ENCODE data around the gene RAB31. TPM values are rescaled to one million over a fixed set of nuclear protein-coding genes. Genes with fewer than 3 reads are reported as not detected.

Gene RAB31
- total RNA-seq, 4 donors from 2014 or later, result 13.1 to 18.4 (median 16.9) TPM

DNA sequence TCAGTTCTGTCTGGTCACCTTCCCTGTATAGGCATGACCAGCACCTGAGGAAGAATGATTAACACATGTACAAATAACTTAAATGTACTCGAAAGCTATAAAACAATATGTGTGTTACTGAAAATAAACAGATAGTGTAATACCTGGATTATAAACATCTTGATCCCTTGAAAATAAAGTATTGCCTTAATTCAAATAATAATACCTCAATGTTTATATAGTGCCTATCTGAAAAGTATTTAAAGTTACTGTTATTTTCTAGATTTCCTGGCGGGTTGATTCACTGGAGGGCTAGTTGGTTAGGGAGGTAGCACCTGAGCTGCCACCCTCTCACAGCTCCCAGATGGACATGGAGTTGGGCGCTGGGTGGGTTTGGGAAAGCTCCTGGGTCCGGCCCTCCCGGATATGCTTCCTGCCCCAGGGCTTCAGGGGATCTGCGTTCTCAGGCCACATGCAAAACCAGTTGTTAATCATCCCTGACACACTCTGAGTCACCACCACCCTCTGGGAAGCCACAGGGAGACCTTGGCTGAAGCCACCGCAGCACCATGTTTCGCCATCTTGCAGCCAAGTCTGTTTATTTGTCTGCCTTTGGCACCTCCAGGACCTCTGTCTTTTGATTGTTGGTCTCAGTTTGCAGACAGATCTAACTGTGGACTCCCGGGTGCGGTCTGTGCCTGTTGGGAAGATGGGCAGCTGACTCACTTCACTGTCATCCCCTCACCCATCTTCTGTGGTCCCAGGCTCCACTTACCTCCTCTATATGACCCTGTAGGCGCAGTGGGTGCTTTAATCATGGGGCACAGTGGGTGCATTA, 35.3 kb downstream of the RAB31 start:
- no peak for DNase-seq
- H3K27ac ChIP-seq, result peak overlapping the region; percentile 4 to 38 (median 26)
- no peaks in the 10 kb centered on the region for H3K9me3 ChIP-seq

DNA sequence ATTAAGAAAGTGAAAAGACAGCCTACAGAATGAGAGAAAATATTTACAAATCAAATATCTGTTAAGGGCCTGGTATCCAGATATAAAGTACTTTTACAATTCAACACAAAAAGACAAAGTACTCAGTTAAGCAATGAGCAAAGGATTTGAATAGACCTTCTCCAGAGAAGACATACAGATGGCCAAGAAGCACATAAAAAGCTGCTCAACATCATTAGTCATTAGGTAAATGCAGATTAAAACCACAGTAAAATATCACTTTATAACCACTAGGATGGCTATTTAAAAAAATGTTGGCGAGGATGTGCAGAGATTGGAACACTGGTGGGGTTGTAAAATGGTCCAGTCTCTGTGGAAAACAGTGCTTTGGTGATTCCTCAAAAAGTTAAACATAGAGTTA, 38.9 kb downstream of the RAB31 start:
- TF ChIP-seq POLR2A (IDR thresholded peaks at IDR 0.05), result no peak
- TF ChIP-seq EP300 (IDR thresholded peaks at IDR 0.05; ENCODE audit: low read depth), result no peak
- TF ChIP-seq, protein P1, sequence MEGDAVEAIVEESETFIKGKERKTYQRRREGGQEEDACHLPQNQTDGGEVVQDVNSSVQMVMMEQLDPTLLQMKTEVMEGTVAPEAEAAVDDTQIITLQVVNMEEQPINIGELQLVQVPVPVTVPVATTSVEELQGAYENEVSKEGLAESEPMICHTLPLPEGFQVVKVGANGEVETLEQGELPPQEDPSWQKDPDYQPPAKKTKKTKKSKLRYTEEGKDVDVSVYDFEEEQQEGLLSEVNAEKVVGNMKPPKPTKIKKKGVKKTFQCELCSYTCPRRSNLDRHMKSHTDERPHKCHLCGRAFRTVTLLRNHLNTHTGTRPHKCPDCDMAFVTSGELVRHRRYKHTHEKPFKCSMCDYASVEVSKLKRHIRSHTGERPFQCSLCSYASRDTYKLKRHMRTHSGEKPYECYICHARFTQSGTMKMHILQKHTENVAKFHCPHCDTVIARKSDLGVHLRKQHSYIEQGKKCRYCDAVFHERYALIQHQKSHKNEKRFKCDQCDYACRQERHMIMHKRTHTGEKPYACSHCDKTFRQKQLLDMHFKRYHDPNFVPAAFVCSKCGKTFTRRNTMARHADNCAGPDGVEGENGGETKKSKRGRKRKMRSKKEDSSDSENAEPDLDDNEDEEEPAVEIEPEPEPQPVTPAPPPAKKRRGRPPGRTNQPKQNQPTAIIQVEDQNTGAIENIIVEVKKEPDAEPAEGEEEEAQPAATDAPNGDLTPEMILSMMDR (IDR thresholded peaks at IDR 0.05), result no peak
- no peak for TF ChIP-seq POLR2AphosphoS5 (IDR thresholded peaks at IDR 0.05)
- H3K36me3 ChIP-seq, result no peaks in the 10 kb centered on the region
- no peak overlapping the region for H3K27ac ChIP-seq
- H3K27me3 ChIP-seq, result no peaks in the 10 kb centered on the region
- H3K9me3 ChIP-seq, result no peaks in the 10 kb centered on the region
- 64 to 74% methylated on average over 1 of the region's 1 CpG for WGBS, 2 donors (ENCODE audit: low coverage in 1 of 2)
- intact Hi-C loops (cut with DNase I; ENCODE audit: low total_unique reads) (no loop called here), in situ Hi-C loops (cut with MboI; ENCODE audit: low pct_ligation_motif_present in 1 of 4, low pct_unique_long_range_greater_than_20kb in 1 of 4, low sequenced_read_pairs in 3 of 4) (no loop called here)
- peaks cover 0 to 20% (median 17%) of the 10 kb centered on the region in 4 donors for H3K4me1 ChIP-seq
- DNase-seq, result no peak
- H3K4me3 ChIP-seq, result no peak overlapping the region

More for the DNA sequence above, 35.3 kb downstream of the RAB31 start:
- no peaks in the 10 kb centered on the region for H3K27me3 ChIP-seq
- intact Hi-C loops (cut with DNase I; ENCODE audit: low total_unique reads), result no loop called here
- peaks cover 0 to 23% (median 17%) of the 10 kb centered on the region in 4 donors for H3K4me1 ChIP-seq
- H3K4me3 ChIP-seq, result peak overlapping the region in 1 of 4 donors; percentile 18
- 65 to 79% methylated on average over 2 to 11 of the region's 11 CpGs for WGBS, 2 donors (ENCODE audit: low coverage in 1 of 2)
- in situ Hi-C loops (cut with MboI; ENCODE audit: low pct_ligation_motif_present in 1 of 4, low pct_unique_long_range_greater_than_20kb in 1 of 4, low sequenced_read_pairs in 3 of 4), result no loop called here
- H3K36me3 ChIP-seq, result no peaks in the 10 kb centered on the region
- TF ChIP-seq EP300 (IDR thresholded peaks at IDR 0.05; ENCODE audit: low read depth), result no peak
- no peak for TF ChIP-seq POLR2AphosphoS5 (IDR thresholded peaks at IDR 0.05)
- TF ChIP-seq, protein P1 (IDR thresholded peaks at IDR 0.05), result no peak
- TF ChIP-seq POLR2A (IDR thresholded peaks at IDR 0.05), result no peak

DNA sequence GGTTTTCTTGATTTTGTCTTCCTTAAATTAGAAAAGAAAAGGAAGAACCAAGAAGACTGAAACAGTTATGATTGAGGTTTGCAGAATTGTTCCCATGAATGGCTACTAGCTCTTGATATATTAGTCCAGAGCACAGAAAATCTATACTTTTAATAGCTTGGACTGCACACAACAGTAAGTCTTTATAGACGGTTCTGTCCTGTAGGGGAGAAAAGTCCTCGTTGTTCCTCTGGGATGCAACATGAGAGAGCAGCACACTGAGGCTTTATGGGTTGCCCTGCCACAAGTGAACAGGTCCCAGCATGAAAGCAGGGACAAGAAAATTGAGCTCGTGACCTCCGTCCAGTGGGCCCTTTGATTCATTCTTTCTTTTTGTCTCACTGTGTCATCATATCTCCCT, 41.5 kb downstream of the RAB31 start:
- Histone ChIP-seq H3K27me3 (no peaks in the 10 kb centered on the region), H3K4me1 (no peaks in the 10 kb centered on the region), H3K9me3 (no peaks in the 10 kb centered on the region), H3K4me3 (no peak overlapping the region), H3K36me3 (no peaks in the 10 kb centered on the region), H3K27ac (no peak overlapping the region)
- intact Hi-C loops (cut with DNase I; ENCODE audit: low total_unique reads) (no loop called here), in situ Hi-C loops (cut with MboI; ENCODE audit: low pct_ligation_motif_present in 1 of 4, low pct_unique_long_range_greater_than_20kb in 1 of 4, low sequenced_read_pairs in 3 of 4) (no loop called here)
- DNase-seq, result no peak
- no peak for TF ChIP-seq POLR2A (IDR thresholded peaks at IDR 0.05)
- no peak for TF ChIP-seq POLR2AphosphoS5 (IDR thresholded peaks at IDR 0.05)
- TF ChIP-seq, protein P1 (IDR thresholded peaks at IDR 0.05), result no peak
- 81 to 84% methylated on average over 4 of the region's 4 CpGs for WGBS, 2 donors (ENCODE audit: low coverage in 1 of 2)

DNA sequence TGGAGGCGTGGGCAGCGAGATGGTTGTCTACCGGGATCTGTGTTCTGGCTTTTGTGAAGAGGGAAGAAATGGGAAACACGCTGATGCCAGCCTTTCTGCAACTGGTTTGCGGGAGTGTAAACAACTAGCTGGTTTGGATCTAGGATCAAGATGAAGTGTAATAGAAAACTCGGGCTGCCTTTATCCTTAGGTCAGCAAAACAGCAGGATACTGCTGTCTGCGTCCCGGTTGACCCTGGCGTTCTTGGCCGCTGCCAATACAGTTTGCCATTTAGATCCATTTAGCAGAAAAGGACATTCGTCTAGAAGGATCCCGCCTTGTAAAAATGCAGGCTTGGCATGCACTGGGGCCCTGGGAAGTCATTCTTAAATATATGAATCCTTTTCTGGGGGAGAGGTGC, 42.0 kb downstream of the RAB31 start:
- WGBS, 2 donors (ENCODE audit: low coverage in 1 of 2), result 81 to 84% methylated on average over 5 to 12 of the region's 12 CpGs
- no peak for DNase-seq
- intact Hi-C loops (cut with DNase I; ENCODE audit: low total_unique reads) (no loop called here), in situ Hi-C loops (cut with MboI; ENCODE audit: low pct_ligation_motif_present in 1 of 4, low pct_unique_long_range_greater_than_20kb in 1 of 4, low sequenced_read_pairs in 3 of 4) (no loop called here)
- Histone ChIP-seq H3K4me3 (no peak overlapping the region), H3K4me1 (no peaks in the 10 kb centered on the region), H3K36me3 (no peaks in the 10 kb centered on the region), H3K27ac (no peak overlapping the region), H3K9me3 (no peaks in the 10 kb centered on the region), H3K27me3 (no peaks in the 10 kb centered on the region)
- TF ChIP-seq EP300 (IDR thresholded peaks at IDR 0.05; ENCODE audit: low read depth) (no peak), POLR2A (IDR thresholded peaks at IDR 0.05) (no peak), POLR2AphosphoS5 (IDR thresholded peaks at IDR 0.05) (no peak)
- TF ChIP-seq, protein P1 (IDR thresholded peaks at IDR 0.05), result no peak
